Liver (tissue), 9 donors: ENCODE measurements around the gene COQ8B. TPM values are rescaled to one million over a fixed set of nuclear protein-coding genes. Genes with fewer than 3 reads are reported as not detected.

Experiments
- DNase-seq: peaks from one replicate; pipeline ENCODE4 v3.0.0-alpha.2; 2017; ENCODE audit warnings: low spot score
- H3K27ac ChIP-seq, 2 donors: one replicate each; pipeline ENCODE4 v1.7.0; 2013; ENCODE audit warnings: inconsistent platforms in 2 of 2, low read length in 2 of 2, control low read depth in 1 of 2, low read depth in 1 of 2, mild to moderate bottlenecking in 1 of 2
- H3K27me3 ChIP-seq, 4 donors: one replicate each; pipeline versions ENCODE4 v1.6.1 to v1.7.0; 2013; ENCODE audit warnings: low read length in 3 of 4, inconsistent platforms in 1 of 4, mild to moderate bottlenecking in 1 of 4, moderate library complexity in 1 of 4; ENCODE audit not compliant: control insufficient read depth in 4 of 4, insufficient read depth in 4 of 4
- H3K36me3 ChIP-seq, 4 donors: one replicate each; pipeline versions ENCODE4 v1.6.1 to v1.7.0; 2013; ENCODE audit warnings: low read length in 3 of 4, mild to moderate bottlenecking in 3 of 4, low read depth in 1 of 4, moderate library complexity in 1 of 4; ENCODE audit not compliant: control insufficient read depth in 4 of 4, insufficient read depth in 3 of 4
- H3K4me1 ChIP-seq, 4 donors: one replicate each; pipeline versions ENCODE4 v1.6.1 to v1.7.0; 2013; ENCODE audit warnings: low read length in 3 of 4, mild to moderate bottlenecking in 3 of 4, moderate library complexity in 1 of 4; ENCODE audit not compliant: control insufficient read depth in 4 of 4, insufficient read depth in 4 of 4
- H3K4me3 ChIP-seq, 3 donors: one replicate each; pipeline versions ENCODE4 v1.6.1 to v1.7.0; 2013; ENCODE audit warnings: low read length in 3 of 3, control low read depth in 1 of 3, low read depth in 1 of 3, mild to moderate bottlenecking in 1 of 3
- H3K9ac ChIP-seq, 2 donors: one replicate each; pipeline ENCODE4 v1.7.0; 2013; ENCODE audit warnings: low read length in 2 of 2, mild to moderate bottlenecking in 2 of 2, moderate library complexity in 2 of 2, control low read depth in 1 of 2, low read depth in 1 of 2
- H3K9me3 ChIP-seq, 4 donors: one replicate each; pipeline versions ENCODE4 v1.6.1 to v1.7.0; 2013; ENCODE audit warnings: low read length in 3 of 4; ENCODE audit not compliant: control insufficient read depth in 4 of 4
- ATF3 ChIP-seq: IDR thresholded peaks from 2 replicates; pipeline ENCODE4 v1.6.1; 2016; ENCODE audit warnings: antibody characterized with exemption
- CTCF ChIP-seq: fragments of 150-350 bp; IDR thresholded peaks from 2 replicates; pipeline ENCODE4 v1.5.1; 2017; ENCODE audit warnings: improper control_type of control experiment, low read depth, low read length; ENCODE audit not compliant: missing input control
- EGR1 ChIP-seq, 2 donors: IDR thresholded peaks; 2 replicates each; pipeline ENCODE4 v1.6.1; 2016 to 2018; ENCODE audit warnings: antibody characterized with exemption in 2 of 2, low read depth in 2 of 2
- FOXA1 ChIP-seq: IDR thresholded peaks from 2 replicates; pipeline ENCODE4 v1.6.1; 2016; ENCODE audit warnings: antibody characterized with exemption
- FOXA2 ChIP-seq: IDR thresholded peaks from 2 replicates; pipeline ENCODE4 v1.6.1; 2016; ENCODE audit warnings: antibody characterized with exemption
- GABPA ChIP-seq, 2 donors: IDR thresholded peaks in 1 of 2; conservative IDR thresholded peaks in 1 of 2; 2 replicates each; pipeline ENCODE4 v1.6.1; 2016; ENCODE audit warnings: antibody characterized with exemption in 2 of 2, mild to moderate bottlenecking in 1 of 2, moderate library complexity in 1 of 2
- HNF4A ChIP-seq, 2 donors: conservative IDR thresholded peaks; 2 replicates each; pipeline ENCODE4 v1.6.1; 2016; ENCODE audit warnings: antibody characterized with exemption in 2 of 2, mild to moderate bottlenecking in 2 of 2
- HNF4G ChIP-seq: IDR thresholded peaks from 2 replicates; pipeline ENCODE4 v1.6.1; 2016; ENCODE audit warnings: antibody characterized with exemption
- JUND ChIP-seq, 2 donors: IDR thresholded peaks; 2 replicates each; pipeline ENCODE4 v1.6.1; 2016; ENCODE audit warnings: antibody characterized with exemption in 2 of 2
- NR2F2 ChIP-seq: IDR thresholded peaks from 2 replicates; pipeline ENCODE4 v1.6.1; 2016; ENCODE audit warnings: antibody characterized with exemption
- RAD21 ChIP-seq, 2 donors: IDR thresholded peaks; 2 replicates each; pipeline ENCODE4 v1.6.1; 2016; ENCODE audit warnings: antibody characterized with exemption in 2 of 2, mild to moderate bottlenecking in 2 of 2
- REST ChIP-seq: IDR thresholded peaks from 2 replicates; pipeline ENCODE4 v1.6.1; 2016; ENCODE audit warnings: antibody characterized with exemption, mild to moderate bottlenecking
- RXRA ChIP-seq, 2 donors: IDR thresholded peaks; 2 replicates each; pipeline ENCODE4 v1.6.1; 2017 to 2018; ENCODE audit warnings: antibody characterized with exemption in 2 of 2, mild to moderate bottlenecking in 1 of 2
- SP1 ChIP-seq: IDR thresholded peaks from 2 replicates; pipeline ENCODE4 v1.6.1; 2018; ENCODE audit warnings: antibody characterized with exemption, mild to moderate bottlenecking
- TAF1 ChIP-seq: conservative IDR thresholded peaks from 2 replicates; pipeline ENCODE4 v1.6.1; 2016; ENCODE audit warnings: antibody characterized with exemption, mild to moderate bottlenecking
- YY1 ChIP-seq: IDR thresholded peaks from 2 replicates; pipeline ENCODE4 v1.6.1; 2016; ENCODE audit warnings: antibody characterized with exemption, mild to moderate bottlenecking
- ZBTB33 ChIP-seq: IDR thresholded peaks from 2 replicates; pipeline ENCODE4 v1.6.1; 2016; ENCODE audit warnings: antibody characterized with exemption
- WGBS: extraction: QIAGEN DNeasy Blood & Tissue Kit; methylation state at CpG from one replicate; pipeline ENCODE4 v1.1.7; 2013; 5-methylcytosine and 5-hydroxymethylcytosine counted together
- polyA plus RNA-seq, 2 donors: library from polyadenylated mRNA; stranded (reverse) in 1 of 2; unstranded in 1 of 2; fragments of 200-250 nt in 1 of 2; fragments of >200 nt in 1 of 2; fragmentation: Nextera tagmentation in 1 of 2; extraction: Ambion mirVana in 1 of 2; gene quantifications; one replicate each; pipeline versions ENCODE4 v1.2.1 to v1.2.3, GENCODE V29; 2013 to 2015
- total RNA-seq, 2 donors: library from RNA; depleted of rRNA; stranded (reverse); fragments of >200 nt; gene quantifications; one replicate each; pipeline ENCODE4 v1.2.3, GENCODE V29; 2014
- TF ChIP-seq, protein P1 (sequence below): IDR thresholded peaks from 2 replicates; pipeline ENCODE4 v1.6.1; 2016; ENCODE audit warnings: antibody characterized with exemption
- donor health status: healthy.
- donor health status: healthy.
- donor health status: healthy.
- donor health status: healthy.
- donor health status: healthy.

Gene COQ8B
- total and polyA plus RNA-seq, 4 donors: 6.4 to 30.6 (median 19.9) TPM

GRCh38 chr19:40667602-40668001, 49.1 kb downstream of the COQ8B start (continued):
- TF ChIP-seq CTCF (no peak), FOXA2 (no peak)

- TF ChIP-seq HNF4G (no peak), FOXA1 (no peak), TAF1 (no peak), CTCF (no peak), REST (no peak), RAD21 (IDR thresholded peaks at IDR 0.05) (no peak), SP1 (no peak), ZBTB33 (no peak), RXRA (IDR thresholded peaks at IDR 0.05) (no peak), ATF3 (no peak), JUND (IDR thresholded peaks at IDR 0.05) (no peak), GABPA (IDR thresholded peaks at IDR 0.05 in 1 of 2, conservative IDR thresholded peaks at IDR 0.05 in 1 of 2) (no peak), HNF4A (conservative IDR thresholded peaks at IDR 0.05) (no peak), EGR1 (IDR thresholded peaks at IDR 0.05; ENCODE audit: low read depth in 2 of 2) (no peak), NR2F2 (no peak), FOXA2 (no peak), YY1 (no peak)
- TF ChIP-seq, protein P1, sequence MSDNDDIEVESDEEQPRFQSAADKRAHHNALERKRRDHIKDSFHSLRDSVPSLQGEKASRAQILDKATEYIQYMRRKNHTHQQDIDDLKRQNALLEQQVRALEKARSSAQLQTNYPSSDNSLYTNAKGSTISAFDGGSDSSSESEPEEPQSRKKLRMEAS: no peak
These were observed 49.8 kb downstream of the COQ8B start for GRCh38 chr19:40666803-40667438.

More at GRCh38 chr19:40666803-40667438, 49.8 kb downstream of the COQ8B start:
- 94% methylated on average over 14 of the region's 14 CpGs for WGBS
- Histone ChIP-seq H3K27ac (no peak overlapping the region), H3K27me3 (no peaks in the 10 kb centered on the region), H3K9me3 (no peaks in the 10 kb centered on the region), H3K9ac (no peak overlapping the region), H3K4me1 (peaks cover 0 to 8% (median 5%) of the 10 kb centered on the region in 4 donors), H3K36me3 (peaks cover 10 to 27% (median 18%) of the 10 kb centered on the region in 4 donors), H3K4me3 (no peak overlapping the region)
- DNase-seq: no peak
